Liver (tissue), 9 donors: ENCODE measurements around the gene MMD. TPM values are rescaled to one million over a fixed set of nuclear protein-coding genes. Genes with fewer than 3 reads are reported as not detected.
"Not testable (repeated sequence)": the region's sequence is repeated elsewhere in the genome, so short reads cannot be mapped to it uniquely, and the experiment has no call there.

Source experiments
- DNase-seq: peaks from one replicate; pipeline ENCODE4 v3.0.0-alpha.2; 2017; ENCODE audit warnings: low spot score
- H3K27ac ChIP-seq, 2 donors: one replicate each; pipeline ENCODE4 v1.7.0; 2013; ENCODE audit warnings: inconsistent platforms in 2 of 2, low read length in 2 of 2, control low read depth in 1 of 2, low read depth in 1 of 2, mild to moderate bottlenecking in 1 of 2
- H3K27me3 ChIP-seq, 4 donors: one replicate each; pipeline versions ENCODE4 v1.6.1 to v1.7.0; 2013; ENCODE audit warnings: low read length in 3 of 4, inconsistent platforms in 1 of 4, mild to moderate bottlenecking in 1 of 4, moderate library complexity in 1 of 4; ENCODE audit not compliant: control insufficient read depth in 4 of 4, insufficient read depth in 4 of 4
- H3K36me3 ChIP-seq, 4 donors: one replicate each; pipeline versions ENCODE4 v1.6.1 to v1.7.0; 2013; ENCODE audit warnings: low read length in 3 of 4, mild to moderate bottlenecking in 3 of 4, low read depth in 1 of 4, moderate library complexity in 1 of 4; ENCODE audit not compliant: control insufficient read depth in 4 of 4, insufficient read depth in 3 of 4
- H3K4me1 ChIP-seq, 4 donors: one replicate each; pipeline versions ENCODE4 v1.6.1 to v1.7.0; 2013; ENCODE audit warnings: low read length in 3 of 4, mild to moderate bottlenecking in 3 of 4, moderate library complexity in 1 of 4; ENCODE audit not compliant: control insufficient read depth in 4 of 4, insufficient read depth in 4 of 4
- H3K4me3 ChIP-seq, 3 donors: one replicate each; pipeline versions ENCODE4 v1.6.1 to v1.7.0; 2013; ENCODE audit warnings: low read length in 3 of 3, control low read depth in 1 of 3, low read depth in 1 of 3, mild to moderate bottlenecking in 1 of 3
- H3K9ac ChIP-seq, 2 donors: one replicate each; pipeline ENCODE4 v1.7.0; 2013; ENCODE audit warnings: low read length in 2 of 2, mild to moderate bottlenecking in 2 of 2, moderate library complexity in 2 of 2, control low read depth in 1 of 2, low read depth in 1 of 2
- H3K9me3 ChIP-seq, 4 donors: one replicate each; pipeline versions ENCODE4 v1.6.1 to v1.7.0; 2013; ENCODE audit warnings: low read length in 3 of 4; ENCODE audit not compliant: control insufficient read depth in 4 of 4
- ATF3 ChIP-seq: IDR thresholded peaks from 2 replicates; pipeline ENCODE4 v1.6.1; 2016; ENCODE audit warnings: antibody characterized with exemption
- EGR1 ChIP-seq, 2 donors: IDR thresholded peaks; 2 replicates each; pipeline ENCODE4 v1.6.1; 2016 to 2018; ENCODE audit warnings: antibody characterized with exemption in 2 of 2, low read depth in 2 of 2
- FOXA1 ChIP-seq: IDR thresholded peaks from 2 replicates; pipeline ENCODE4 v1.6.1; 2016; ENCODE audit warnings: antibody characterized with exemption
- FOXA2 ChIP-seq: IDR thresholded peaks from 2 replicates; pipeline ENCODE4 v1.6.1; 2016; ENCODE audit warnings: antibody characterized with exemption
- GABPA ChIP-seq, 2 donors: IDR thresholded peaks in 1 of 2; conservative IDR thresholded peaks in 1 of 2; 2 replicates each; pipeline ENCODE4 v1.6.1; 2016; ENCODE audit warnings: antibody characterized with exemption in 2 of 2, mild to moderate bottlenecking in 1 of 2, moderate library complexity in 1 of 2
- HNF4A ChIP-seq, 2 donors: conservative IDR thresholded peaks; 2 replicates each; pipeline ENCODE4 v1.6.1; 2016; ENCODE audit warnings: antibody characterized with exemption in 2 of 2, mild to moderate bottlenecking in 2 of 2
- HNF4G ChIP-seq: IDR thresholded peaks from 2 replicates; pipeline ENCODE4 v1.6.1; 2016; ENCODE audit warnings: antibody characterized with exemption
- JUND ChIP-seq, 2 donors: IDR thresholded peaks; 2 replicates each; pipeline ENCODE4 v1.6.1; 2016; ENCODE audit warnings: antibody characterized with exemption in 2 of 2
- NR2F2 ChIP-seq: IDR thresholded peaks from 2 replicates; pipeline ENCODE4 v1.6.1; 2016; ENCODE audit warnings: antibody characterized with exemption
- RAD21 ChIP-seq, 2 donors: IDR thresholded peaks; 2 replicates each; pipeline ENCODE4 v1.6.1; 2016; ENCODE audit warnings: antibody characterized with exemption in 2 of 2, mild to moderate bottlenecking in 2 of 2
- REST ChIP-seq: IDR thresholded peaks from 2 replicates; pipeline ENCODE4 v1.6.1; 2016; ENCODE audit warnings: antibody characterized with exemption, mild to moderate bottlenecking
- RXRA ChIP-seq, 2 donors: IDR thresholded peaks; 2 replicates each; pipeline ENCODE4 v1.6.1; 2017 to 2018; ENCODE audit warnings: antibody characterized with exemption in 2 of 2, mild to moderate bottlenecking in 1 of 2
- SP1 ChIP-seq: IDR thresholded peaks from 2 replicates; pipeline ENCODE4 v1.6.1; 2018; ENCODE audit warnings: antibody characterized with exemption, mild to moderate bottlenecking
- TAF1 ChIP-seq: conservative IDR thresholded peaks from 2 replicates; pipeline ENCODE4 v1.6.1; 2016; ENCODE audit warnings: antibody characterized with exemption, mild to moderate bottlenecking
- YY1 ChIP-seq: IDR thresholded peaks from 2 replicates; pipeline ENCODE4 v1.6.1; 2016; ENCODE audit warnings: antibody characterized with exemption, mild to moderate bottlenecking
- WGBS: extraction: QIAGEN DNeasy Blood & Tissue Kit; methylation state at CpG from one replicate; pipeline ENCODE4 v1.1.7; 2013; 5-methylcytosine and 5-hydroxymethylcytosine counted together
- polyA plus RNA-seq, 2 donors: library from polyadenylated mRNA; stranded (reverse) in 1 of 2; unstranded in 1 of 2; fragments of 200-250 nt in 1 of 2; fragments of >200 nt in 1 of 2; fragmentation: Nextera tagmentation in 1 of 2; extraction: Ambion mirVana in 1 of 2; gene quantifications; one replicate each; pipeline versions ENCODE4 v1.2.1 to v1.2.3, GENCODE V29; 2013 to 2015
- total RNA-seq, 2 donors: library from RNA; depleted of rRNA; stranded (reverse); fragments of >200 nt; gene quantifications; one replicate each; pipeline ENCODE4 v1.2.3, GENCODE V29; 2014
- TF ChIP-seq, protein P1 (sequence below): IDR thresholded peaks from 2 replicates; pipeline ENCODE4 v1.6.1; 2016; ENCODE audit warnings: antibody characterized with exemption
- TF ChIP-seq, protein P2 (sequence below): IDR thresholded peaks from 2 replicates; pipeline ENCODE4 v1.6.1; 2016; ENCODE audit warnings: antibody characterized with exemption
- TF ChIP-seq, protein P3 (sequence below): fragments of 150-350 bp; IDR thresholded peaks from 2 replicates; pipeline ENCODE4 v1.5.1; 2017; ENCODE audit warnings: improper control_type of control experiment, low read depth, low read length; ENCODE audit not compliant: missing input control
- donor health status: healthy.
- donor health status: healthy.
- donor health status: healthy.
- donor health status: healthy.
- donor health status: healthy.

Gene MMD
- total and polyA plus RNA-seq, 4 donors: 4.9 to 18.7 (median 11.4) TPM

DNA sequence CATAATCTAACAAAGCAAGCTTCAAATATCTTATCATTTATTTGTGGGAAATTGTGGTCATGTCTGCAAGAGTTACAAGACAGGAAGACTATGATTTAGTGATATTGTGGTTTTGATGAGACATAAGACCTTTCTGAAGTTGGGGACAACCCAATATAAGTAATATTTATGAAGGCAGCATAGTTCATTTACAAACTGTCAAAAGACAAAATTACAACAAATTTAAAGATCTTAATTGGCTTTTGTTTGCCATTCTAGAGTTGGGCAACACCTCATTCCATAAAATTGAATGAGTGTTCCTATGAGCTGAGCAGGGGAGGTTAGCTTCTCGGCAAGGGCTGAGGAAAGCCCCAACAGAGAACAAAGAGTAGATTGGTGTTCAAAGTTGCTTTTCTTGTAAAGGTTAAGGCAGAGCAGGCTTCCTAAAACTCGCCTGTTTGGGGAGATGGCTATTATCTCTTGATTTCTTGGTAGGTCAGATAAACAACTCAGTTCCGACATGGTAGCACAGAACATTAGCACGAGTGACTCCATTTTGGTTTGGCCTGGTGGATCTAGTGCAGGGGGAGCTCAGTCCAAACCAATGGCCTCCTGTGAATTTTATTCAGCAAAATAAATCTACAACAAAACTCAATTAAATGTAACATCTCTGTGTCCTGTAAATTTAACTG, 10.9 kb upstream of the MMD start (continued):
- no peak for TF ChIP-seq GABPA (IDR thresholded peaks at IDR 0.05 in 1 of 2, conservative IDR thresholded peaks at IDR 0.05 in 1 of 2)
- TF ChIP-seq FOXA1: no peak
- TF ChIP-seq JUND (IDR thresholded peaks at IDR 0.05): no peak

DNA sequence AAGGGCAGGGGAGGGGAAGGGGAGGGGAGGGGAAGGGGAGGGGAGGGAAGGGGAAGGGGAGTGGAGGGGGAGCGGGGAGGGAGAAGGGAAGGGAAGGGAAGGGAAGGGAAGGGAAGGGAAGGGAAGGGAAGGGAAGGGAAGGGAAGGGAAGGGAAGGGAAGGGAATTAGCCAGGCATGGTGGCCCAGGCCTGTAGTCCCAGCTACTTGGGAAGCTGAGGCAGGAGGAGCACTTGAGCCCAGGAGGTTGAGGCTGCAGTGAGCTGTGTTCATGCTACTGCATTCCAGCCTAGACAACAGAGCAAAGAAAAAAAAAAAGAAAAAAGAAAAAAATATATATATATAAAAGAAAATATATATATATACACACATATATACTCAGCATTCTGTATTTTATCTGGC, 10.3 kb upstream of the MMD start:
- not testable (repeated sequence) for H3K9me3 ChIP-seq, H3K27ac ChIP-seq, H3K36me3 ChIP-seq, H3K9ac ChIP-seq, H3K4me3 ChIP-seq, DNase-seq, H3K27me3 ChIP-seq
- peaks cover 2 to 11% (median 7%) of the 10 kb centered on the region in 4 donors for H3K4me1 ChIP-seq
- no CpG with 5 or more reads among the region's 1 CpG for WGBS

GRCh38 chr17:55430541-55431288, 9.1 kb upstream of the MMD start:
- no peak for DNase-seq
- no peak for TF ChIP-seq FOXA2
- no peak for TF ChIP-seq NR2F2
- H3K27ac ChIP-seq: no peak overlapping the region
- no peaks in the 10 kb centered on the region for H3K36me3 ChIP-seq
- no peaks in the 10 kb centered on the region for H3K9me3 ChIP-seq
- no peak overlapping the region for H3K4me3 ChIP-seq
- no peaks in the 10 kb centered on the region for H3K27me3 ChIP-seq
- 60% methylated on average over 4 of the region's 4 CpGs for WGBS
- H3K9ac ChIP-seq: no peak overlapping the region
- peaks cover 2 to 11% (median 7%) of the 10 kb centered on the region in 4 donors for H3K4me1 ChIP-seq

- Histone ChIP-seq H3K9ac (no peak overlapping the region), H3K27me3 (no peaks in the 10 kb centered on the region), H3K9me3 (no peaks in the 10 kb centered on the region), H3K36me3 (no peaks in the 10 kb centered on the region), H3K27ac (no peak overlapping the region), H3K4me1 (no peaks in the 10 kb centered on the region), H3K4me3 (no peak overlapping the region)
- TF ChIP-seq HNF4A (conservative IDR thresholded peaks at IDR 0.05) (no peak), TAF1 (no peak), RXRA (IDR thresholded peaks at IDR 0.05) (no peak), FOXA2 (no peak), FOXA1 (no peak), RAD21 (IDR thresholded peaks at IDR 0.05) (no peak), EGR1 (IDR thresholded peaks at IDR 0.05; ENCODE audit: low read depth in 2 of 2) (no peak), ATF3 (no peak), NR2F2 (no peak), GABPA (IDR thresholded peaks at IDR 0.05 in 1 of 2, conservative IDR thresholded peaks at IDR 0.05 in 1 of 2) (no peak), REST (no peak), YY1 (no peak), JUND (IDR thresholded peaks at IDR 0.05) (no peak), HNF4G (no peak), SP1 (no peak)
- TF ChIP-seq, protein P1, sequence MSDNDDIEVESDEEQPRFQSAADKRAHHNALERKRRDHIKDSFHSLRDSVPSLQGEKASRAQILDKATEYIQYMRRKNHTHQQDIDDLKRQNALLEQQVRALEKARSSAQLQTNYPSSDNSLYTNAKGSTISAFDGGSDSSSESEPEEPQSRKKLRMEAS: no peak
- TF ChIP-seq, protein P2, sequence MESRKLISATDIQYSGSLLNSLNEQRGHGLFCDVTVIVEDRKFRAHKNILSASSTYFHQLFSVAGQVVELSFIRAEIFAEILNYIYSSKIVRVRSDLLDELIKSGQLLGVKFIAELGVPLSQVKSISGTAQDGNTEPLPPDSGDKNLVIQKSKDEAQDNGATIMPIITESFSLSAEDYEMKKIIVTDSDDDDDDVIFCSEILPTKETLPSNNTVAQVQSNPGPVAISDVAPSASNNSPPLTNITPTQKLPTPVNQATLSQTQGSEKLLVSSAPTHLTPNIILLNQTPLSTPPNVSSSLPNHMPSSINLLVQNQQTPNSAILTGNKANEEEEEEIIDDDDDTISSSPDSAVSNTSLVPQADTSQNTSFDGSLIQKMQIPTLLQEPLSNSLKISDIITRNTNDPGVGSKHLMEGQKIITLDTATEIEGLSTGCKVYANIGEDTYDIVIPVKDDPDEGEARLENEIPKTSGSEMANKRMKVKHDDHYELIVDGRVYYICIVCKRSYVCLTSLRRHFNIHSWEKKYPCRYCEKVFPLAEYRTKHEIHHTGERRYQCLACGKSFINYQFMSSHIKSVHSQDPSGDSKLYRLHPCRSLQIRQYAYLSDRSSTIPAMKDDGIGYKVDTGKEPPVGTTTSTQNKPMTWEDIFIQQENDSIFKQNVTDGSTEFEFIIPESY: no peak
- TF ChIP-seq, protein P3, sequence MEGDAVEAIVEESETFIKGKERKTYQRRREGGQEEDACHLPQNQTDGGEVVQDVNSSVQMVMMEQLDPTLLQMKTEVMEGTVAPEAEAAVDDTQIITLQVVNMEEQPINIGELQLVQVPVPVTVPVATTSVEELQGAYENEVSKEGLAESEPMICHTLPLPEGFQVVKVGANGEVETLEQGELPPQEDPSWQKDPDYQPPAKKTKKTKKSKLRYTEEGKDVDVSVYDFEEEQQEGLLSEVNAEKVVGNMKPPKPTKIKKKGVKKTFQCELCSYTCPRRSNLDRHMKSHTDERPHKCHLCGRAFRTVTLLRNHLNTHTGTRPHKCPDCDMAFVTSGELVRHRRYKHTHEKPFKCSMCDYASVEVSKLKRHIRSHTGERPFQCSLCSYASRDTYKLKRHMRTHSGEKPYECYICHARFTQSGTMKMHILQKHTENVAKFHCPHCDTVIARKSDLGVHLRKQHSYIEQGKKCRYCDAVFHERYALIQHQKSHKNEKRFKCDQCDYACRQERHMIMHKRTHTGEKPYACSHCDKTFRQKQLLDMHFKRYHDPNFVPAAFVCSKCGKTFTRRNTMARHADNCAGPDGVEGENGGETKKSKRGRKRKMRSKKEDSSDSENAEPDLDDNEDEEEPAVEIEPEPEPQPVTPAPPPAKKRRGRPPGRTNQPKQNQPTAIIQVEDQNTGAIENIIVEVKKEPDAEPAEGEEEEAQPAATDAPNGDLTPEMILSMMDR: no peak
- DNase-seq: no peak
- 97% methylated on average over 2 of the region's 2 CpGs for WGBS
Measured at GRCh38 chr17:55427587-55427882, 5.9 kb upstream of the MMD start.
